GM21367 (cell line): ENCODE results near the gene HOXD4.

Source experiments
- ATAC-seq: cut with Tn5 transposase; IDR thresholded peaks from one replicate; pipeline ENCODE4 v1.9.1; 2021; ENCODE audit not compliant: unreplicated experiment

The HOXD4 gene

DNA sequence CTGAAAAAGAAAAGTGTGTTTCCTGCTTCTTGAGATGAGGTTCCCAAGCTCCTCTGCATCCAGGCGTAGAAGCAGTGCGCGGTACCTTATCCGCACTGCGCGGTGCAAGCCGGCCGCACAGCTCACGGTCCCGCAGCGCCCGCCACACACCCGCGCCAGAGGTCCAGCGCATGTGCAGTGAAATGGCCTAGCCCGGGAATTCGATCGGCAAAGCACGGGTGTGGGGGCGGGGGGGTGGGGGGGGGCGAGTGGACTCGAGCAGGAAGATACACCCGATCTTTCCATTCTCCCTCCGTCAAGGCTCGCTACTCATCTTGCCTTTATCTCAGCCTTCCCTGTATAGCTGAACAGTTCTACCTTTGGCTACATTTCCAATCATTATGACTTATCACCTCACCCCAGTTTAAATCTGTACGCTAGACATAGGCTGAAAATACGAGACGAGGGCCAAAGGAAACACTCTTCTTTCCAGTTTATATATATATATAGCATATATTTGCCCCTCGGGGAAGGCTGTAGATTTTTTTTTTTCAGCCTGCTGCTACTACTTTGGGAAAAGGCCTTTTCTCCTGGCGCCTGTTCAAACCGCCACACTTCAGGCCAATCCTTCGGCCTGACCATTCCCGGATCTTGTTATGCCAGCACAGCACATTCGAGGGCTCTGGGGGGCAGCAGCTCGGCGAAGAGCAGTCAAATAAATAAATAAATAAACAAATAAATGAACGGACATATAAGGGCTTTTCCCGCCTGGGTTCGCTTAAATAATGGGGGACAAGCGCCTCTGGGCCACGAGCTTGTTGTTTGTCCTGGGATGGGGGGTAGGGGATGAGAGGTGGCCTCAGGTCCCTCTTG, 11.5 kb upstream of the HOXD4 start:
- ATAC-seq = no peak

DNA sequence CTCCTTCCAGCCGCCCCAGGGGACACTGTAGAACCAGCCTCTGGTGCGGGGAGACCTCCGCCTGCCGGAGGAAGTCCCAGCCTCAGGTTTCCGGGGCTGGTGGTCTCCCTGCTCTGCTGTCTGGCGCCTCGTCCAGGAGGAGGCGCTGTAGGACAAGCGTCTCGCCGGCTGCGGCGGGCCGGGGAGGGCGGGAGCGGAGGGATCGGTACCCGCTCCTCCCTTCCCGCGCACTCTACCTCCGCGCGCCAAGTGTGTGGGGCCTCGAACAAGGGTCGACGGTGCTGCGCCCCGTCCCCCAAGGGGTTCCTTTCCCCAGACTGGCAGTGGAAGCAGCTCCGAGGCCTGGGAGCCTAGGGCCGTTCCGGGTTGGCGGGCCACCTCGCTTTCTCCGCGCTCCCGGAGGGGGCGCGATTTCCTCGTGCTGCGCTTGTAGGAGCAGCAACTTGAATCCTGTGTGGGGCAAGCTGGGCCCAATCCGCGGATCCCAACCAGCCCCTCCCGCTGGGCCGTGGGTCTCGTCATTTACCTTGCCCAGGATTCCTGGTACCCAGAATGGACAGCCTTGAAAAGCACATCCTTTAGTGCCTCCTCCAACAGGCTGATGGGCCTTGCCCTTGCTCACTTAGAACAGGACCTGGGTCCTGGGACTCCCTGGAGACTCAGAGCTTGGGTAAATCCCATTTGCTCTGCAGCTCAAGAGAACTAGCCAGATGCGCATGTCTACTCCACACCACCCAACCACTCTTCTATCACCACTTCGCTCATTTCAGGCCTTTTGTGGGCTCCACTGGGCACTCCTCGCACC, 10.6 kb upstream of the HOXD4 start:
- ATAC-seq = peak; percentile 93

- ATAC-seq = no peak
These were observed 9.1 kb upstream of the HOXD4 start for GRCh38 chr2:176142281-176142680.

GRCh38 chr2:176145085-176145969, 6.0 kb upstream of the HOXD4 start:
- ATAC-seq = no peak

- ATAC-seq = no peak
These were observed 5.2 kb upstream of the HOXD4 start for GRCh38 chr2:176146101-176146500.

- no peak for ATAC-seq
These were observed 4.7 kb upstream of the HOXD4 start for GRCh38 chr2:176146645-176147044.

DNA sequence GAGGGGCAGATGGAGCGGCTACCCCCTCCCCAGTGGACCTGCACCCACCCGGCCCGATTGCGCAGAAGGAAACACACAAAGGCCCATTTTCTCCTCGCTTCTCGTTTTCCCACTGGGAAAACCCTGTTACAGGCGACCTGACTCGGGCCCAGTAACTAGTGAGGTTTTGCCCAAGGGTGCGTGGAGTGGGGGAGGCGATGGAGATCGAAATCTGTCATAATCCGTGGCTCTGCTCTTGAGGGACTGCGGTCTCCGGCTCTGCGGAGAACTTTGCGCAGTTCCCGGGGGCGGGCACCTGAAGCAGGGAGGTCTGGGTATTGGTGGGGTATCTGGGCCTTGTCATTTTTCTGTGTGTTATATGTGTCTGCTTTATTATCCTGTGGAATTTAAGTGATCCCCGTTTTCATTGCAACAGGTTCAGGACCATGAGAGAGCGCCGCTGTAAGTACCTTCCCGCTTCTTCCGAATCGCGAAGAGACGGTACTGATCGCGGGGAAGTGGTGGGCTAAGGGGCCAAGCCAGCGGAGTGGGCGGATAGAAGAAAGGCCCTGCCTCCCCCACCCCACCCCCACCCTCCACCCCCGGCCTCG, 4.0 kb upstream of the HOXD4 start:
- no peak for ATAC-seq

DNA sequence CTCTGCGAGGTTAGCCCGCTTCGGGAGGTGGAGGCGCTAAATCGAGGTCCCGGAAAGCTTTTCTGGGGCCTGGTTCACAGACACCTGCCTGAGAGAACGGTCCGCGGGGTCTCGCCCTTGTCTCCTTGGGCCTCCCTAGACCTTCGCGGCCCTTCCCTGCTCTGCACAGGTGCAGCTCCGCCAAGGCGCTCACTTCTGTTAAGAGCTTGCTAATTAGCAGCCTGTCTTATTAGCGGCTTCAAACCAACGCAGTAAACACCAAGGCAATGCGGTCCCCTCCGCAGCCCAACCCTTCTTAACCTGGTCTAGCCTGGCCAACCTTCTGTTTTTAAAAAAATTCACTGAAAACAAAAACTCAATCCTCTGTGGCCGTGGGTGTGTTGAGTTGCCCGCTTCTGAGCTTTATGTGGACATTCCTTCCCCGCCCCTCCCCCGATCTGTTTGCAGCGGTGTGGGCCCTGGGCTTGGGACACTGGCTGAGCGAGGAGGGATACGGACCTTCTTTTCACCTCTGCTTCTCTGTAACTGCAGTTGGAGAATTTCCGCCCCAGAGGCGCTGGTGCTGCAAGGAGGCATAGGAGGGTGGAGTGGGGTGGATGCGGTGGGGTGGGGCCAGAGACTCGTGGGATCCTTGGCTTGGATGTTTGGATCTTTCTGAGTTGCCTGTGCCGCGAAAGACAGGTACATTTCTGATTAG, 3.4 kb upstream of the HOXD4 start:
- no peak for ATAC-seq

- ATAC-seq = no peak
These were observed 2.5 kb upstream of the HOXD4 start for GRCh38 chr2:176148751-176149421.

DNA sequence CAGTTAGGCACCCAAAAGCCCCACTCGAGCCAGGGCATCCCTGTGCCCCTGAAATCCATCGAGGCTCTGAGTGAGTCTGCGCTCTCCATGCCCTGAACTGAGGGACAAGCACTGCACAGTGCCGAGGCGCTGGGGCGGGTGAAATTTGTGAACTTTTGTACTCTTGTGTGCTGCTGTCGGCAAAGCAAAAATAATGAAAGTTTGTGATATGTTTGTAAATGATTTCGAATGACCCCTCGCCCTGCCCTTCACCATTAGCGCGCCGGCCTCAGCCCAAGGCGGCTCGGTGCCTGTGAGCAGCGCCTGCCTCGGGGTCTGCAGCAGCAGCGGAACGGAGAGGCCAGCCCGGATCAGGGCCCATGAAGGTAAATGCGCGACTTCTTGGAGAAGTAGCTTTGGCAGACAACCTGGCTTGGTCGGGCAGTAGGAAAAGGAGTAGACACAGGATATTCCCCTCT, 1.8 kb upstream of the HOXD4 start:
- no peak for ATAC-seq

DNA sequence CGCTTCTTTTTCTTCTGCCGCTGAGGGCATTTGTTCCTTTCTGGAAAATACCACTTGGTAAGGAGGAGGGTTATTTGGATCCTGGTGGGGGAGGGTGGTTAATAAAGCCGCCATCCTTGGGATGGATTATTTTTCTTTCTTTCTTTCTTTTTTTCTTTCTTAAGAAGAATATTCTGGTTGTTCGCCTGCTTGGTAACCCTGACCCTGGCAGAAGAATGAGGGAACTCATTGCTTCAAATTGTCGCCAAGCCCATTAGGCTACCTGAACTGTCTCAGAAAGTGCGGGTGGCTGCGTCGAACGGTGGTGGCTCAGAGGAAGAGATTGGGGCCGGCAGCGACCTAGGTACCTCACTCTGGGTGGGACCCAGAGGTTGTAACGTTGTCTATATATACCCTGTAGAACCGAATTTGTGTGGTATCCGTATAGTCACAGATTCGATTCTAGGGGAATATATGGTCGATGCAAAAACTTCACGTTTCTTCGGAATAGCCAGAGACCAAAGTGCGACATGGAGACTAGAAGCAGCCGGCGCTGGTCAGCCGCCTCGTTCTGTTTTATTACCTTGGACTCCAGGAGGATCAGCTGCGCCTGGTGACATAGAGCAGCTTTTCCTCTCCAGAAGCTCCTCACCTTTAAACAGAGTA, 1.3 kb upstream of the HOXD4 start:
- ATAC-seq = no peak

DNA sequence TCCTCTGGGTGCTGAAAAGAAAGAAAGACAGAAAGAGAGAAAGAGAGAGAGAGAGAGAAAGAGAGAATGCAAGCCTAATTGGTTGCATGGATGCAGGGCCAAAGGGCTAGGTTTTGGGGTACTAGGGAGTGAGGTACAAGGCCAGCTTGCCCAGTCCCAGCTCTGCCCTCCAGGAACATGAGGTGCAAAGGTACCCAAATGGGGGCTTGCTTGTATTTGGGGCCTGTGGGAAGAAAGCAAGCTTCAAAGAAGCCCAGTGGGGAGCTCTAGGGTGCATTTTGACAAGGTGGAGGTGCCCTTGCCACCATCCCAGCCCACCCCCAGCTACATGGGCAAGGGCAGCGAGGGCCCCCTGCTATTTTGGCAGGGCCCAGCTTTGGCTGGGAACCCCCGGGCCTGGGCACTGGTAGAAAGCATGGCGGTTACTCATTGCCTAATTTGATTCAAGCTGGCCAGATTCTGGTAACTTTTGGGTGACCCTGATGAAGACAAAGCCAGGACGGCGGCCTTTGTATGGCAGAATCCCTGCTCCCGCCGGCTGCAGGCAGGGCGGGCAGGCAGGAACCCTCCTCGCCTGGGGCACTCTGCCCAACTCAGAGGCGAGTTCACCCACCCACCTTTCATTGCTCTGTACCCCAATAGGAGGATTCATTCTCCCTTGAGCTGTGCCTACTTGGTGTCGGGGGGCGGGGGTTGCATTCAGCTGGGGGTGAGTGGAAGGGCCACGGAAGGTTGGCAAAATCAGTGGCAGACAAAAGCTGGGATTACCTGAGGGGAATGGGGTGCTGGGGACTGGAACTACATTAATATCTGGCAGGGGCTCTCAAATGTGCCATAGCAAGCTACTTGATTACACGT, 537 bp upstream of the HOXD4 start:
- no peak for ATAC-seq

GRCh38 chr2:176152350-176153181, 1.2 kb downstream of the HOXD4 start:
- no peak for ATAC-seq

DNA sequence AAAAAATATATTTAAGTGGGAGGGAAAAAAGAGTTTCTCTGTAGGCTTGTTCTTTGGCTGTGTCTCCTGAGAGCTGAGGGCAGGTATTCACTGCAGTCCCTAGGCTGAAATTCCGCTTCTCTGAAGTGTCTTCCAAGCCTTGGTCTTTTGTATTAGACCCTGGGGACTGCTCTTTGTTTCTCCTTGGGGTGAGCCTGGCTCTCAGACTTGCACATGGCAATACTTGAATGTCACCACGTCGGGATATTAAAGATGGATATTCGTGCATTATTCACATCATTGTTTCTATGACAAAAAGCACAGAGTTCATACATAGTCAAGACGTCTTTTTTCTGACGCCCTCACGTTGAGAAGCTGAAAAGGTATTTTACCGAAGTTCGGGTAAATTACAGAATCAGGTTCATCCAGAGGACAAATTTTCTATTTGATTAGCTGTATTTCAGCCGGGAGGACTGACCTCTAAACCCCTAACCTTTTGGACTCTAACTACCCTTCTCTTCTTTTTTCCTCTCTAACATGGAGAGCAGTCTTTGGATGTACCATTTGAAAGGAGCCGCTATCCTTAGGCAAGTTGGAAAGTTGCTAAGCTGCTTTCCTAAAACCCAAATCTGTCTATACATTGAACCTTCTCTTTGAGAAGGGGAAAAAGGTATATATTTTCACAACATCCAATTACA, 3.4 kb downstream of the HOXD4 start:
- no peak for ATAC-seq

- no peak for ATAC-seq
These were observed 4.2 kb downstream of the HOXD4 start for GRCh38 chr2:176155356-176156044.

DNA sequence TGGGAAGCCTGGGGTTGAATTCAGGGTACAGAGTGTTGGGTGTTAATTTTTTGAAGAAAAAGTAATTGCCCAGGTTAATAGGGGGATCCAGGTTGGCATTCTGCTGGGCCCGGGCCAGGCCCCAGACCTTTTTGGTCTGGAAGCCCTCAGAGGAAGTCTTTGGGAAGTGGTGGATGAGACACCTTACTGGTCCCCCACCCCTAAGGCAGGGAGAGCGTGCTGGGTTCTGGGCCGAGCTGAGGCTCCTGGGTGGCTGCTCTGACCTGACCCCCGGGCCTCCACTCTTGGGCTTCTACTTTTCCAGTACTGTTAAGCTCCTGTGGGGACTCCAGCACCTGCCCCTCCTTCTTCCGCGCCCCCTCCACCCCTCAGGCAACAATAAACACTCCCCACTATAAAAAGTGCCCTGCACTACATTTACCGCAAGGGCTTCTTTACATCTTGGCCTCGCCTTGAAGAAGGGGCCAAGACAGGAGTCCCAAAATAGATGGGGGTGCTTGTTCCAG, 5.0 kb downstream of the HOXD4 start:
- no peak for ATAC-seq
